NCI-H146 (cell line): ENCODE measurements around the gene CAPN5.

Source experiments
- DNase-seq: peaks from one replicate; lab custom pipeline; 2025; lab: John Stamatoyannopoulos, UW

CAPN5 gene

DNA sequence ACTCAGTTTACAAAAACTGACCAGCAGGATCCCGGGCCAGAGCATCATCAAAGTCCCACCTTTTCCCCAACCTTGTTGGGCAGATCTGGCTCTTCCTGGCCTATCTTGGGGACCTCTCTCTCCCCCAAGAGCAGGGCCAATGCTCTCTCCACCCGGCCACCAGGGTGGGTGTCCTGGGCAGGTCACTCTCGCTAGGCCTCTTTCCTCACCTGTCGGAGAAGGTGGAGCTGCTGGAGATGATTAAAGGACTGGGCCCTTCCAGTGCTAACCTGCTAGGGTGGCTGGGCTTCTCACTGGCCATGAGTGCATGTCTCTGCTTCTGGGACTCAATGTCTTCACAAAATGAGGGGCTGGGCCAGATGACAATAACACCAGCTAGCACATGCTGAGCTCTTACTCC lies 2.9 kb upstream of the CAPN5 start:
- DNase-seq, result no peak

DNA sequence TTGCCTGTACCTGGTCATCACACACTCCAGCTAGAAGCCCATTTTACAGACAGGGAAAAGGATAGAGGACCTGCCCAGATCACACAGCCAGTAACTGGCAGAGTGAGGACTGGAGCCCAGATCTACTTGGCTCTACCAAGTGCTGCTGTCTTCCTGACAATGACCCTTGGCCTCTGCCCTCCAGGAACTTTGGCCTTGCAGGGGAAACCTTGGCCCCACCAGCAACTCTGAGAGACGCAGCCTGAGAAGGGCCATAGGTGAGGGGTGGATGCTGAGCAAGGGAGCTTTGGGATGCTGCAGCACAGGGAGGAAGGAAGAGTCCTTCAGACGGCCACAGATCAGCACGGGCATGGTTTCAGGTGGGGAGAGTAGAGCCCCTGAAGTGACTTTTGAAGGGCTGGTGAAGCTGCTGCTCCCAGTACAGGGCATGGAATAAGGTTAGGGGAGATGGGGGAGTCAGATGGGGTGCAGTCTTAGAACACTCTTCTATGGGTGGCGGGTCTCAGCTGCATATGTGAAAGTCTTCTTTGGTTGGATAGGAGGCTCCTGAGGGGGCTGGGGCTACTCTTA lies 2.0 kb upstream of the CAPN5 start:
- DNase-seq, result no peak

DNA sequence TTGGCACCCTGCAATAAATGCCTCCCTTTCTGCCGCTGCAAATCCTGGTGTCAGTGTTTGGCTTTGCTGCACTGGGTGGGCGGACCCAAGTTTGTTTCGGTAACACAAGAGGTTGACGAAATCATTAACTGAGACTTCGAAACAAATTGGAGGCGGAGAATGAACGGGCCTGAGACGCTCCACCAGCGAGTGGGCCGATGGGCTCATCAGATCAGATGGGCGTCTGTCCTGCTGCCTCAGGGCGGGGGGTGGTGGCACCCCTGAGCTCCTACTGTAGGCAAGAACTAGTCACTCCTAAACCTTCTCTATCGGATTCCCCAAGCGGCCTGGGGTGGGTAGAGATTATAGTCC lies 918 bp upstream of the CAPN5 start:
- no peak for DNase-seq

DNA sequence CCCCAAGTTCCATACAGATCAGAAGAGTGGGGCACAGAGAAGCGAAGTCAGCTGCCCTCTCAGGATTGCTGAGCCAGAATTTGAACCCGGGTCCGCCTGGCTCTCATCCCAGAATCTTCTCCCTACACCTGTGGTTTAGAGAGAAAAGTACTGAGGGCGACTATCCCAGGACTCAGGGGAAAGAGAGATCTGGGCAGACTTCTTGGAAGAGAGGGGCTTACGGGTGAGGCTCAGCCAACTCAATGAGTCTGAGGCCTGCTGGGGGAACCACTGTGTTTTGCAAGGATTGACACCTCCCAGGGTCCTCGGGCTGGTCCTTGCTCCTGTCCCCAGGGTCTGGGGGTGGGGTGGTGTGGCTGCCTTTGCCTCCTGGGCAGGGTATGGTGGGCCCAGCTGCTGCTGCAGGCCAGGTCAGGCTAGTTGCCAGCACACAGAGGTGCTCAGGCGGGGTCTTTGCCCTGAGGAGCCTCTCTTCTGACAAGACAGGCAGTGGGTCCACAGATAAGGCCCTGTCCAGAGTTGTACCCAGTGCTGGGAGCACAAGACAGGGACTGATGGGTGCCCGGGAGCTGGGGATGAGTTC lies 1.2 kb downstream of the CAPN5 start:
- DNase-seq, result no peak

DNA sequence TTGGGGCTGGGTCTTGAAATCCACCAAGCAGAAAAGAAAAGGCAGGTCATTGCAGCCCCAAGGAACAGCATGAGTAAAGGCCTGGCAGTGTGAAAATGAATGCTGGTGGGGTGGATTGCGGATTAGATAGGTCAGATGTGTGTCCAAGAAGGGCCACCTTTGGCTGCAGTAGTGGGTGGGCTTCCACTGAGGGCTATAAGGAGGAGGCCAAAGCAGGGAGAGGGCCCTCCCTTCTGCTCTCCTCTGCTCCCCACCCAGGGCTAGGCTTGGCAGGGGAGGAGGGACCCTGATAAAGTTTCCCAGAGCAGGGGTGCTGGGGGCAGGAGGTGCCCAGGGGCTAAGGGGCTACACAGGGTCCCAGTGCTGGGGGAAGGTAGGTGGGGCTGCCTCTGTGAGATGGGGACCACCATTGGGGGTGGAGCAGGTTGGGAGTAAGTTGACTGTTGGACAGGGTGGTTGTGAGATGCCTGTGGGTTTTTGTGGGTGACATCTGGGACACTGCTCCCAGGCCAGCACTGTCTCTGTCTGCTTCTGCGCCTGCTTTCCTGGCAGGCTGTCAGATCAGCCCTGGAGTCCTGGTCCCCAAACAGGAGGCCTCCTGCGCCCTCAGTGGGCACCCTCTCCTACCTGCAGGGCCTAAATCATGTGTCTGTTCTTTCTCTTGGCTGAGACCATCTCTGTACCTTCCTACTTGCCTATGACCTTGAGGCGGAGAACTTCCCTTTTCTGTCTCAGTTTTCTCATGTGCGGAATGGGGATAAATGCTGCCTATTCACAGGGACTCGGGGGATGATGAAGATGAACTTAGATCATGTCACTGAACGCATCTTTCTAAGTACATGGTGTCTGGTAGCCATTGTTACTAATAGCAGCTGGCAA lies 1.9 kb downstream of the CAPN5 start:
- no peak for DNase-seq

DNA sequence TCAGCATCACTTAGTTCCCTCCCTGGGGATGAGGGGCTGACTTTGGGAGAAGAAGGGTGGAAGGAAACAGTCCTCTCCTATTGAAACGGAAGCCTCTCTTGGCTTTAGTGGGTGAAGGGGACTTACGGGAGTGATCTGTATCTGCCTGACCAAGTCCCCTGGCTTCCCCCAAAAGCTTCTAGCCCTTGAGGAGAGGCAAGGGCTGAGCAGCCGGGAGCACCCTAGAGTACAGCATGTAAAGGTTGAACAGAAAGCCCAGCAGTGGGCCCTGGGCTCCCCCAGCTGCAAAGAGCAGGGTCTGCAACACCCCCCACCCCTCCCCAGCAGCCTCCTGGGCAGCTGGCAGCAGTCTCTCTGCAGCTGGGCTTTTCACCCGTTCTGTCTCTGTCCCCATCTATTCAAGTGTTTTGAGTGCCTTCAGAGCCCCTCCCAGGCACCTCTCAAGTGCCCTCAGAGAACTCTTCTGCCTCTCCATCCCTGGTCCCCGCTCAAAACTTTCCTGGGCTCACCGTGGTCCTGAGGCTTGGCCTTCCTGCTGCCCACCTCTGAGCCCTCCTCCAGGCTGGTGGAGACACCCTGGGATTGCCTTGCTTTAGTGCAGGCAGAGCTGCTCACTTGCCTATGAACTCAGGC lies 2.7 kb downstream of the CAPN5 start:
- DNase-seq, result no peak

DNA sequence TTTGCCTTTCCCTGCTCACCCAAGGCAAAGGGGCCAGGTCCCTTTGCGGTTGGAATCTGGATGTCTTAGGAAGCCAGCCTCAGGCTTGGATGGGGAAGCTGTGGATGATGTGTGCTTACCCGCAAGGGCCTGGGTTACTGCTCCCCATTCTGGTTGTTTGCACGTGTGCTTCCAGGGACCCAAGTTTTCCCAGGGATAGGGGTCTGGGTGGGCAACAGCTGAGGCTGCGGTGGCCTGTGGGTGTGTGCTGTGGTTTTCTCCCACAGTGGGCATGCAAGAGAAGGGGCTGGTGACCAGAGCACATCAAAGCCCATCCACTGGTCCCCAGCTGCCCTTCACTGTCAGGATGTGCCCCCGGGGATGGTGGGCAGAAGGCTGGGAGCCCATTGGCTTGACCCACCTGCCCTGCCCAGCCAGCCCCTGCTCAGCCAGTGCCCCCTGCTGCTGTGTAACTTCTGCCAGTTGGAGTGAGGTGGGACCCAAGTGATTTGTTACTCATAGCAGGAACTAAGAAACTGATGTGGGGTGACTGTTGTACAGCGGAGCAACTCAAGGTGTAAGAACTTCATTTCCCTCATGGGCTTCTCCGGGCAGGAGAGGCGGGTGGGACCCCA lies 3.3 kb downstream of the CAPN5 start:
- no peak for DNase-seq

DNA sequence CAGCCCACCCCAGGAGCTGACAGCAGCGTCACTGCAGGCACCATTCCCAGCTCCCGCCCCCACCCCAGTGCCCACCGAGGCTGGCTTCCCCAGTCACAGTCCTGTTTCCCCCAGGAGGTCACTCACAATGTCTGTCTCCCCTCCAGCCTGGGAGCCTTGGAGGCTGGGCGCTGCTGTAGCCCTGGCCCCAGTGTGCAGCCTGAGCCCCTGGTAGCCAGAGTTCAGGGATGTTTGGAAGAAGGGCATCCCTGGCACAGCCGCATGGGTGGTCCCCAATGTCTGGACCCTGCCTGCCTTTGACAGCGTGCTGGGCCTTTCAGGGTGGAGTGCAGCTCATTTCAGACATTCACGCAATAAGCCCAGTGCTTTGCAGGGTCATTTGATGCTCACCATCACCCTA lies 4.3 kb downstream of the CAPN5 start:
- no peak for DNase-seq

DNA sequence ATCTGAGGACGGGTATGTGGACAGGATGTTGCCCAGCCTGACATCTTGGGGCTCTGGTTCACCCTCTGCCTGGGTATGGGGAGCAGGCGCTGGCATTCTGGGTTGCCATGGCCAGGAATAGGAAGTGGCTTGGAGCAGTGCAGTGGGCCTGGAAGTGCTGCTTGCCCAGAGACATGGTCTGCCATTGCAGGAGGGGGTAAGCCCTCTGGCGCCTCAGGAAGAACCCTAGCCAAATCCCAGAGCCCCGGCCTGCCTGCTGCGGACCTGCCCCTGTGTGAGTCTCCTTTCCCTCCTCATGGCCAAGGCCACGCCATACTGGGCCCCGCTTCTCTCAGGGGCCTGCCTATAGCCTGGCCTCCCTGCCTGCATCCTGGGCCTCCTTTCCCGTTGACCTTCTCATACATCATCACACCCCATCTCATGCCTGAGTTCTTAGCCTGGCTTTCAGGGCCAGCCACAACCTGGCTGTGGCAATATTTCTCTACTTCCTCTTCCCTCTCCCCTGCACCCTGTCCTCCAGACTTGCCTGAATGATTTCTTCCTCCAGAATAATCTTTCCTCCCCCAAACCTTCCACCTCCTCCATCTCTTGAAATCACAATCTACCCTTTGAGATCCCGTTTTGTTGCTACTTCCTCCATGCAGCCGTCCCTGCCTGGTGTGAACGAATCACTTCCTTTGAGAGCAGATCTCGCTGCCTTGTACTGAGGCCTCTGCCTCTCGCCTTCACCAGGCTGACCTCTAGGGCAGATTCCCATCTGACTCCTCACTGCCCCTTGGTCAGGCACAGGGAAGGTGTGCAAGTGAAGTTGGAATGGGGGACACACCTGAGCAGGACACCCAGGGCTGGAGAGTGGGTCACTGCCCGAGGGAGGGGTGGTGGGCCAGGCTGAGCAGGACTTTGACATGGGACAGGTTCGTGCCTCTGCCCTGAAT lies 5.2 kb downstream of the CAPN5 start:
- DNase-seq, result no peak

DNA sequence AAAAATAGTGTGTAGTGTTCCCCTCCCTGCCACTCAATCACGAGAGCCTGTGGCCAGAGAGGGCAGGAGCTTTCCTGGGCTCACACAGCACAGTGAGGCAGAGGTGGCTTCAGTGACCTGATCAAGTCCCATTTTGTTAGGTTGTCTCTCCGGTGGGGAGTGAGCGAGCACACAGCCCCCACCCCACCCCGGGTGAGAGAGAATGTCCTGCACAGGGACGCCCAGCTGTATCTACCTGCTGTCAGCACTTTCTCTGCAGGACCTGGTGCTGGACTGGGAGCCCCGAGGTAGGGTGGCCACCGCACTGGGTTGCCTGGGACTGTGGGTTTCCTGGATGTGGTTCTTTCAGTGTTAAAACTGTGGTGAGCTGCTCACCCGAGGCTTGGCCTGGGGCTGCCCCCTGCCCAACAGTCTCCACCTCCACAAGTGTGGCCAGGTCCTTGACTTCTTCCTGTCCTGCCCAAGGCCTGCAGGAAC lies 6.1 kb downstream of the CAPN5 start:
- DNase-seq, result no peak

DNA sequence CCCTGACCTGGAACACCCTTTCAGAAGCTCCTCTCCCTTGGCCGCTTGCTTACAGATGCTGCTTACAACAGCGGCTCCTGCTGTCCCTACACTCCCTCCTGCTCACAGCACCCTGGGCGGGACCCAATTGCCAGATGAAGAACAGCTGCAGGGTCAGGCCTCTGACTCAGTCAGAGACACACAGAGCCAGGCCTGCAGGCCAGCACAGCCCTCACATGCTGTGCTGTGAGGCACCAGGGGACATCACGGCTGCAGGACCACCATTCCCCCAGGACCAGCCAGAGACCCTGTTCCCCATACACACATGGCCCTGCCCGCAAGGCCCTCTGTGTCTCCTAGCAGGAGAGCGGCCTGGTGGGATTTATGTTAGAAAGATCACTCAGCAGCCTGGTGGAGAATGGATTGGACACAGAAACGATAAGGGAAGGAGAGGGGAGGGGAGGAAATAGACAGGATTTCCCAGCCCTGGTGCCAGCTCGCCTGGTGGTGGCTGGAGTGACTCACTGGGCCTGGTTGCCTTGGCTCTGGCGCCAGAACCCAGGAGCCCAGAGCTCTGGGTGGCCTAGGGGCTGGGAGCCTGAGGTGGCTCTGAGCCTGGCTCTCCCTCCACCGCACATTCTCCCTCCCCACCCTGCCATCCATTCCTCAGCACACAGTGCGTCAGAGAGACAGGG lies 6.7 kb downstream of the CAPN5 start:
- DNase-seq, result no peak

DNA sequence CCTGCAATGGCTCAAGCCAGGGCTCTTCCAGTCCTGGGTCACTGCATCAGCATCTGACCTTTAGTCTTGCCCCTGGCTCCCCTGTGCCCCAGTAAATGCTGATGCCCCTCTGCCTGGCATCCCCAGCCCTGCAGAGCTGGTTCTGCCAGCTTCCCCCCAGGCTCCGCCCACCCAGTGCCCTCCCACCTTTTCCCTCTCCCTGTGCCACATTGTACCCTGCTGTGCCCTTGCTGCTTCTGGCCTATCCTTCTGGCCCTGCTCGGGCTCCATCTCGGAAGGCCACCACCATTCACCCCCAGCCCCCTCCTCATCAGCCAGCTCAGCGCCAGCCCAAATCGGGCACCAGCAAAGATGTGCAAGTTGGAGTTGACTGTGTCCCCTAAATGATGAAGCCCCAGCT lies 7.4 kb downstream of the CAPN5 start:
- DNase-seq, result no peak

DNA sequence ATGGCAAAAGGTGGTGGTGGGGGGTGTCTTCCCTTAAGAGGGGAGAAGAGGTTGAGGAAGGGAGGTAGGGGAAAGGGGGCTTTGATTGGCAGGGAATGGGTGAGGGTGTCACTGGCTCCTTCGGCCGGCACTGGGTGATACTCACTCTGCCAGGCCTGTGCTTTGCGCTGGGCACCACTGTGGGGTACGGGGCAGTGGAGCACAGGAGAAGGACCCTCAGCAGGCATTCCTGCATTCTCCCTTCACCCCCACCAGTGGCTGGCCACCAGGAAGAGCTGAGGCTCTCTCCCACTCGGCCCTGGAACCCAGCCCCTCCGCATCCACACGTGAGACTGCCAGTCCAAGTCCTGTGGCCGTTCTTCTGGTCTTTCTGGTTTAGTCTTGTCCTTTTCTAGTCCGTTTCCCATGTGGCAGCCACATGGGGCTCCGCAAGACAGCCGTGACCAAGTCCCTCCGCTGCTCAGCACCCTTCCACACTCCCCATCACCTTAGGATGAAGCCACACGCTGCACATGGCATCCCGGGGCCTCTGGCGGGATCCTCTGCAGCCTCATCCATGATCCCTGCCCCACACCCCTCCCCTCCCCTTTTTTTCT lies 8.0 kb downstream of the CAPN5 start:
- DNase-seq, result no peak

DNA sequence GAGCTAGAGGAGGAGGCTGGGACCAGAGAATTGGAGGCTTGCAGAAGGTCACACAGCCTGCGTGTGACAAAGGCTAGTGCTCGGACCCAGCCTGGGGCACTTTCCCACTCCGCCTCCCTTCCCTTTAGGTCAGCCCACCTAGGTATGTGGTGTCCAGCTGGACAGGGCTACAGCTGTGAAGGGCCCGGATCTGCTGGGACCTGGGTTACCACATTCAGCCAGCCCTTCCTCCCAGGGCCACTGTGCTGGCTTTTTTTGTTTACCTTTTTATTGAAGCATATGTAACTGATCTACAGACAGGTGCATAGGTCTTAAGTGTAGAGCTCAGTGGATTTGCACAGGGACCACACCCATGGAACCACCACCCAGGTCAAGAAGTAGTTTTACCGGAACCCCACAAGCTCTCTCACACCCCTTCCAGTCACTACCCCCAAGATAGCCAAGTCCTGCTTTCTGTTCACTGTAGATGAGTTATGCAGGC lies 8.7 kb downstream of the CAPN5 start:
- peak; percentile 56 for DNase-seq

DNA sequence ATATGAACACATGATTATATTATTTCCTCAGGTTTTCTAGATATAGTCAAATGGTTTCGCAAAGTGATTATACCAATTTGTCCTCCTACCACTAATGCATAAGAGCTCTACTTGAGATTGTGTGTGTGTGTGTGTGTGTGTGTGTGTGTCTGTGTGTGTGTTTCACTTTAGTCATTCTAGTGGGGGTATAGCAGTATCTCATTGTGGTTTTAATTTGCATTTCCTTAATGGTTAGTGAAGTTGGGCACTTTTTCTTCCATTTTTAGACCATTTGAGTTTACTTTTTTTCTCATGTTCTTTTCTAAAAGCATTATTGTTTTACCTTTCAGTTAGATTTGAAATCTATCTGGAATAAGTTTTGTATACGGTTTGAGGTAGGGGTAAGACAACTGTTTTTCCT lies 12.9 kb downstream of the CAPN5 start:
- DNase-seq, result no peak

DNA sequence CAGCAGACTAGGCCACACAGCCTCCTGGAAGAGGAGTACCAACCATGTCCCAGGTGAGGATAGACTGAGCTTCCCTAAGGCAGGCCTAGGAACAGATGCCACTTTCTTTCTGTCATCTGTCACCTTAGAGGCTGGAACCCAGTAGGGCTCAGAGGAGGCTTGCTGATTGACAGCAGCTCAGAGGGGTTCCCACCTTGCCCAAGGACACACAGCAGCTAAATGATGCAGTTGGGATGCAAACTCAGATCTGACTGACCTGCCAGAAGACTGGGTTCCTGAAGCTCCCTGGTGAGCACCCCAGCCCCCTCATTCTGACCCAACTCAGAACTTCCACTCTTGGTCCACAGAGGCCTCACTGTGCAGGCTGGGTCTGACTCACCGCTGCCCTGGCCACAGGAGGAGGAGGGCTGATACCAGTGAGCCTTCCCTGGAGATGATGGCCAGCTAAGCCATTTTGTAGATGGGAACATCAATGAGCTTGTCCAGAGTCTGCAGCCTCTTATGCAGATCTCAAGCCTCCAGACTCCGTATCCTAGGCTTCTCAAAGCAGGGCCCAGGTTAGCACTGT lies 14.0 kb downstream of the CAPN5 start:
- no peak for DNase-seq

DNA sequence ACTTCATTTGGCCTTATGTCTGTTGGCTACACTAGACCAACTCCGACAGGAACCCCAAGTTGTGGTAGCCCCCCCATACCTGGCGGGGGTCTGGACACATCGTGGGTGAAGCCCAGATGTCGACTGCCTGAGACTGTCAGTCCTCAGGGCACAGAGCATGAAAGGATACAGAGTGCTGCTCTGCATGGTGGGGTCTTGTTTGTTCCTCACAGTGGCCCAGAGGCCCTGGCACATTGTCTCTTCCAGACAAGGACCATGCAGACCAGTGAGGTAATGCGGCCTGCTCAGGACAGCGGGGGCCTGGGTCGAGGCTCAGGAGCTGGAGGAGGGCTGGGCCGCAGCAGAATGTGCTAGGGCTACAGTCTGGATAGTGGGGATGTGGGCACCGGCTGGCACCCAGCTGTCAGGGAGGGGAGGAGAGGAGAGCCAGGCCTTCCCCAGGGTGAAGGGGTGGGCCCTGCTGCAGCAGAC lies 14.6 kb downstream of the CAPN5 start:
- DNase-seq, result no peak

DNA sequence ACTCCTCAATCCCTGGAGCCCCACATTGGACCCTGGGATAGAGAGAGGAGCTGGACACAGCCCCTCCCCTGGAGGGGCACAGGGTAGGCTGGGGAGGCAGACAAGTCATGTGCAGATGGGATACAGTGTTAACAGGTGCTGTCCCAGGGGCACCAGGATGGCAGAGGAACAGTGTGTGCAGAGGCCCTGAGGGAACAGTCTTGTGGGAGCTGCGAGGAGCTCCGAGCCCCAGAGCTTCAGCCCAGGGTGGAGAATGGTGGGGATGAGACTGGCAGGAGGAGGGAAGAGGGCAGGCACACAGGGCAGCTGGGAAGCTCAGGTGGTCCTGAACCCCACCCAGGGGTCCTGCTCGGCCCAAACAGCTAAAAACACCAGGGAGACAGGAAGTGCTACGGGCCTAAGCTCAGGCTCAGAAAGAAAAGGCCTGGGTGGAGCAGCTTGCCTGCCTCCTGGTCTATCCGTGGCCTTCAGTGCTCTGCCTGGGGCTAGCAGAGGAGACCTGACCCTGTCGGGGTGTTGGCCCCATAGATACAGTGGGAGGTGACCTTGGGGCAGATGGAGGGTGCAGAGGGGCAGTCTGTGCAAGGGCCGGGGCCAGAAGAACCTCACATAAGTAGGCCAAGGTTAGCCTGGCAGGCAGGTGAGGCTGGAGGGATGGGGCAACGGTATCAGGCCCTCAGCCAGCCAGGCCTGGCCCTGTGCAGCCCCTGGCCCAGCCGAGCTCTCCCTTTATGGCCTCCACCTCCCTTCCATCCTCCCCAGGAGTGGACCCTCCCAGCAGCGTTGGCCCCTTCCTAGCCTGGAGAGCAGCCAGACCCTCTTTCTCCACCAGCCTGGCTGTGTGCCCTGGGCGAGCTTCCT lies 15.4 kb downstream of the CAPN5 start:
- no peak for DNase-seq
